NCI-H1436 treated with DMSO at 0.1 percent for 48 hours (cell line): ENCODE data around the gene MALL.
"Not testable (repeated sequence)": the region's sequence is repeated elsewhere in the genome, so short reads cannot be mapped to it uniquely, and the experiment has no call there.

ENCODE experiments used
- DNase-seq: peaks from one replicate; lab custom pipeline; 2025; lab: John Stamatoyannopoulos, UW

MALL gene

GRCh38 chr2:110050222-110050621, 65.4 kb downstream of the MALL start:
- DNase-seq = not testable (repeated sequence)

- DNase-seq = not testable (repeated sequence)
Observed at GRCh38 chr2:110049769-110050168, 65.9 kb downstream of the MALL start.

- DNase-seq = not testable (repeated sequence)
Observed at GRCh38 chr2:110048255-110049197, 67.1 kb downstream of the MALL start.

GRCh38 chr2:110047225-110047624, 68.4 kb downstream of the MALL start:
- DNase-seq = not testable (repeated sequence)

GRCh38 chr2:110041941-110042660, 73.5 kb downstream of the MALL start:
- not testable (repeated sequence) for DNase-seq

- not testable (repeated sequence) for DNase-seq
Observed at GRCh38 chr2:110037336-110037735, 78.3 kb downstream of the MALL start.

- not testable (repeated sequence) for DNase-seq
Observed at GRCh38 chr2:110035384-110035783, 80.2 kb downstream of the MALL start.

- DNase-seq = not testable (repeated sequence)
Observed at GRCh38 chr2:110034935-110035334, 80.7 kb downstream of the MALL start.
